M059J (cell line): ENCODE data around the gene SIGLEC1. TPM values are rescaled to one million over a fixed set of nuclear protein-coding genes. Genes with fewer than 3 reads are reported as not detected.

Source experiments
- DNase-seq: peaks from one replicate; pipeline ENCODE4 v3.0.0-alpha.2; 2012; ENCODE audit warnings: low read depth
- total RNA-seq: library from RNA; depleted of rRNA; stranded (reverse); fragments of >200 nt; shearing (Covaris generic); gene quantifications from 2 replicates; pipeline ENCODE4 v1.2.3, GENCODE V29; 2014; rRNA removed

Gene SIGLEC1
- total RNA-seq, result not detected in 2 replicates

DNA sequence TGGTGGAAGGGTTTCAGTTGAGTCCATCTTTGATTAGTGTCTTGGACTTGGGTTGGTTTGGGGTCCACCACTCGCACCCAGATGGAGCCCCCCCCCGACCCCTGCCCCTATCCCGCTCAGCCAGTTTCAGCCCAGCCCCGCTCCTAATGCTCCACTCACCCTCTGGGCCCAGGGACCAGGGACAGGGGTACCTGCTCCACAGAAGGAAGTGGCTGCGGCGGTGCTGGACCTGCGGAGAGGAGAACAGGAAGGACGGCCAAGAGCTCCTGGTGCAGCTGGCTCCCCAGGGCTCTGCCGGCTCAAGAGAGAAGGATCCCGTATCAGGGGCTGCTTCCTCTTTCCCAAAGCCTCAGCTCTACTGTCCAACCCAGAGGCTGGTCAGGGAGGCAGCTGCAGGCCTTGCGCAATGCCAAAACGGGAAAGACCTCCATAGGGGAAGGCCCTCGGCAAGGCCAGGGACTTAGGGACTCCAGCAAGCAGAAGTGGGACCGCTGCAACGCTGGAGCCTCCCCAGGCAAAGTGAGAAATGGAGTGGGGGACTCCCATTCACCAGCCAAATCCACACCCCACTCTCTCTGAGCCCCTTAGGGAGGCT, at the start of gene SIGLEC1:
TSS of gene SIGLEC1 (minus strand) at position 322 of the 595 bp plus-strand sequence. CDS start 5,472 bp downstream, outside the sequence.
- no peak for DNase-seq

DNA sequence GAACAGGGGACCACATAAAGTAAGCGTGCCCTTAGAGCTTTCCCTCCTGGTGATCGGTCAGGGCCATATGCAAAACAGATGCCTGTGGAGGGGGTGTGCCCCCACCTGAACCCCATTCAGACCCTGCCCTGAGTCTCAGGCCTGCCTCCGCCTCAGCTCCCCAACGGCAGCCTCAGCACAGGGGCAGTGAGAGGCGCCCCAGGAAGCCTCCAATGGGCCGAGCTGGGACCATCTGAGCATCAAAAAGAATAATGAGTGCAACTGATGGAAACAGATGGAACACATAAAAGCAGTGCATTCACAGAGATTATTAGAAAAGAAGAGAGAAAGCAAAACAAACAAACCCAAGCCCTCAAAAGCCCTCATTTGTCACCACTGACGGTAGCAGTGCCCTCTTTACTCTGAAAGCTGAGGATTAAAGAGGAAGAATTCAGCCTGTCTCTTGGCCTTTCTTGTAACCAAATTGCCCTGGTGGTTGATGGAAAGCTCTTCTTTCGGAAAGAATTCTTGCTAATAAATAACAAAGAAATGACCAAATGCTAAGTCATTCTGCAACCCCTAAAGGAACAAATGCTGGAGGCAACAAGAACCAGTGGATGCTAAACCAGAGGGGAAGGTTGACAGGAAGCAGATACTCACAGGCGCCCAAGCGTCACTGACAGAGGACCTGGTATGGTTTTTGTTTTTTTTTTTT, 48.4 kb upstream of the SIGLEC1 start:
- DNase-seq, result no peak

DNA sequence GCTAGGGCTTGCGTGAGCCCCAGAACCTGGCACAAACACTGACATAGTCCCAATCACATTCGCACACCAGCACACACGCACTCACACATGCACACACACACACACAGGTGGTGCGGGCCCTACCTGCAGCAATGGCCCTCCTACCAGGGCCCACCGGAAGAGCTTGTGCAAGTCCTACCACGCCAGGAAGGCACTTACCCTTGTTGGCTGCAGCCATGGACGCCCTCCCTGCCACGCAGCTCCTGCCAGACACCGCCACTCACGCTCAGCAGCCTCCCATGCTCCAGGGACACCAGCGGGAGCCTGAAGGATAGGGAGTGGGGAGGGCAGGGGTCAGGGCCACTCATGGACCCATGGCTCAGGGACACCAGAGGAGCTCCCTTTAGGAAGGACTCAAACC, 47.5 kb upstream of the SIGLEC1 start:
- DNase-seq, result no peak

DNA sequence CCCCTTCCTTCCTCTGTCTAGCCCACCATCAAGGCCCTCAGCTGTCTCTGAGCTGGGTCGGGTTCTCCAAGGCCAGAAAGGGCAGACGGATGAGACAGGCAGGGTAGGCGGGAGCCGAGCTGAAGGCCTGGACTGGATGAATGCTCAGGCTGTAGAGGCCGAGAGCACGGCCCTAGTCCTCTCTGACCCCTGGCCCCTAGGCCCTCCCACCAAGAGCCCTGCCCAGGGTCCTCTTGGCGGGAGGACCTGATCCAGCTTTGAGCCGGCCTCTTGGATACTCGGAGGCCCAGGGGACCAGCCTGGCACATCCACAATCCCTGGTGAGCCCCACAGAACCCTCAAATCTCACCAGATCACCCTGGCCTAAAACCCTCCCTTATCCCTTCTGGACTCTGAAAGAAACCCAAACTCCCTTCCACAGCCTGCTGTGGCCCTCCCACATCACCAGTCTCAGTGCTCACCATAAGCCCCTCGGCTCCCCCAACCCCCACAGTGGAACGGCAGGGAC, 47.0 kb upstream of the SIGLEC1 start:
- no peak for DNase-seq

DNA sequence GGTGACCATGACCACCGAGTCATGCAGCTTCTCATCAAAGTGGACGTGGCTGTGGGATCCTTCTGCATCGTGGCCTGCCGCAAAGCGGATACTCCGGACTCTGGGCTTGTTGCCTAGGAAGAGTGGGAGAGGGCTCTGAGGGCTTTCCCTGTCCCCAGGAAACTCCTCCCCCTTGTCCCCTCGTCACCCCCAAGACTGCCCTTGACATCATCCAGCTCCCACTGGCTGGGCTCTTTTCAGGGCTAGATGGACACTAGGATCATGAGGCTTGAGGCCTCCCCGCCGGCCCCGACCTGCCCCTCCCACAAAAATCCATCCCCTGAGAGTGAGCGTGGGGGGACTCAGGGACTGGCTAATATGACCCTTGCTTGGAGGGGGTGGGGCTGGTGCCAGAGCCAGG, 46.2 kb upstream of the SIGLEC1 start:
- no peak for DNase-seq

DNA sequence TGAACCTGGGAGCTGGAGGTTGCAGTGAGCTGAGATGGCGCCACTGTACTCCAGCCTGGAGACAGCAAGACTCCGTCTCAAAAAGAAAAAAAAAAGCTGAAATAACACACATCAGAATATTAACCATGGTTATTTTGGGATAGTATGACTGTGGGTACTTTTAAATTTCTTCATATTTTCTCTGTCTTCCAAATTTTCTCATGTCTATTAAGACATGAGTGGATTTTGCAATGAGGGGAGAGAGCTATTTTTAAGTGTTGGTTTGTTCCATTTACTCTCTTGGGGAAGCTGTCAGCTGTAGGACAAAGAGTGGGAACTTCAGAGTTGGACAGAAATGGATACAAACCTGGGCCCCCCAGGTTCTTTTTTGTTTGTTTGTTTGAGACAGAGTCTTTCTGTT, 44.9 kb upstream of the SIGLEC1 start:
- DNase-seq, result no peak

DNA sequence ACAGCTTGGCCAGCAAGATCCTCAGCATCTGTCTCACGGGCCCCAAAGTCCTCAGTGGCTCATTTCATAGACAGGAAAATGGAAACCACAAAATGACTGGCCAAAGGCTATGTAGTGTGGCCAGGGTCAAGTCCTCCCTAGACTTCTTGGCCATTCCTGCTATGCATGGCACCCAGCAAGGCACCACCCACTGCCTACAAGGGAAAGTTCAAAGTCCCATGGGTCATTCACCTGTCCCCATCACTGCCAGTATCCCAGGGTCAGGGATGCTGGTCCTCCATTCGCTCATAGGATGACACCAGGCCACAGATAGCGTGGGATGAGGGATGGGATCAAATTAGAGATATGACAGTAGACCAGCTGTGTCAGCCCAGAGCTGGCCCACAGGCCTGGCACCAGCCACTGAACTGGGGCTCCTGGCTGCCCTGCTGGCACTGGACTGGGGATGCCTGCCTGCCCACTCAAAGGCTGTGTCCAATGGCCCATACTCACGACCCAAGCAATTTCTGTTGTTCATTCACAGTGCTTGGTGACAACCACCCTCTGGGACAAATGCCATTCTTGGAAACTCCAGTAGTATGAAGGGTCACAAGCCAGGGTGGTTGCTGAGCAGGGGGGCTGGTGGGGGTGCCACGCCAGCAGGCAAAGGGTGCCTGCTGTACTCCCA, 43.5 kb upstream of the SIGLEC1 start:
- no peak for DNase-seq

DNA sequence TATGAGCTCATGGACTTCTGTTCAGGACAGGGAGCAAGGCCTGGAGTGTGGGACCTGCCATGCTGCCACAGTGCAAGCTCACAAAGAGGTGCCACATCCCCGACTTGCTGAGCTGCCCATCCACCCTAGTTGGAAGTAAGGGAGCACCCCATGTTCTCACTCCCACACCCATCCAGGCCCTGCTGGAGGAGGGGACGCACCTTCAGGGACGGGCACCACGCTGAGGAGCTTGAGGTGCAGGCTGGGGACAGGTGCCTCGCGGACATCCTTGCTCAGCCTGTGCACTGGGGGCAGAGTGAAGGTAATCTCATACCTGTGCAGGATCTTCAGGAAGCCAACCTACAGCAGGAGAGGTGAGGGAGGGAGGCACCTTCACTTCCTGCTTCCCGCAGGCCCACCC, 42.9 kb upstream of the SIGLEC1 start:
- no peak for DNase-seq

DNA sequence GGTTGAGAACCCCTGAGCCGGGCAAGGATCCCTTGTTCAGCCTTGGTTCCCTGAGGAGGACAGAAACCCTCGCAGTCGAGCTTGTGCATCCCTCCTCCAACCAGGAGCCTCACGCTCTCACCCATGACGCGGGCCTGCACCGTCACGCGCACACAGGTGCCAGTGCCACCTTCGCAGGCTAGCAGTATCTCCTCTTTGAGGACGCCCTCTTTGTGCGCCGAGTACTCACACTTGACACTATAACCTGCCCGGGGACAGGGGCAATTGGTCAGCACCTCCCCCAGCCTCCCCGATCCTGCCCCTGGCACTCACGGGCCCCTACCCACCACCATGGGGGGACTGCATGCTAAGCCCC, 41.9 kb upstream of the SIGLEC1 start:
- DNase-seq, result no peak

DNA sequence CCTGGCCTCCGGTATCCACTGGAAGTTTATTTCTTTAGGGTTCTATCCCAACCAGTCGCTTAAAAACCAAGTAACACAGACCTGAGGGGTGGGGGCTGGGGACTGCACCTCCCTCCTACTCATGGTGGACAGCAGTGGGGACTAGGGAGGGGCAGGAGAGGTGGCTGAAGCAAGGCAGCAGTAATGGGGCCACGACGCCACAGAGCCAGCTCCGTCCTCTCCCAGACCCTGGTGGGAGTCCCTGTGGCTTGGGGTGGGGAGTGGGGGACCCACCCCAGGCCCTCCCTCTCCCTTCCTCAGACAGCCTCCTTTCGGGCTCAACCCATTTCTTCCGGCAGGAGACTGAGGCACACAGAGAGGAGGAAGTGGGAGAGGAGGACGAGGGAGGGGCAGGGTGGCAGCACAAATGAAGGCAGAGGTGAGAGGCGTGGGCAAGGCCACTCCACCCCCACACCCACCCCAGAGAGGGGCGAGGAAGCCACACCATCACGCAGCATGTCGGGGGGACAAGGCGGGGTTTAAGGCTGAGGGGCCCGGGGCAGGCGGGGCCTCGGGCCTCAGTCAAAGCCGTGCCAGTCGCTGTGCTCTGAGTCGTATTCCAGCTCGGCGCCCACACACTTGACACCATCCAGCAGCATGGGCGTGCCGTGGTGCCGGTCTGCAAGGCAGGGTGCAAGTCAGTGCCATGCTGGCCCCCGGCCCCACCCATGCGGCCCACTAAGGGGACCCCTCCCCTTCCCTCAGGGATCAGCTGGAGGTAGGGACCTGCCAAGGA, 41.3 kb upstream of the SIGLEC1 start:
- DNase-seq, result no peak

DNA sequence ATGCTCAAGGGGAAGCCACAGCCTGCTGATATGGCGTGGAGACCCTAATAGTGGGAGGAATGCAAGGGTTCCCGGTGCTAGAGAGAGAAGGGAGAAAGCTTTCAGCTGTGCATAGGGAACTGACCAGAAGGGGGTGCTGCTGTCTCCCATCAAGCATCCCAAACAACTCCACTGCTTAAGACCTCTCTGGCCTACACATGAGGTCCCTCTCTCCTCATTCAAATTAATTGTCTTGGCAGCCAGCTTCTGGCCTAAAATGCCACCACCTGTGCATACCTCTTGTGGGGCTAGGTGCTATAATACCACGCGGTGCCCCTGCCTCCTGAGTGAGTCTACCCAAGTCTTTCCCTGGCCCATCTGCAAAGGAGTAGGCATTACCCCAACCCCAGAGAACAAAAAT, 40.7 kb upstream of the SIGLEC1 start:
- peak; percentile 63 for DNase-seq

DNA sequence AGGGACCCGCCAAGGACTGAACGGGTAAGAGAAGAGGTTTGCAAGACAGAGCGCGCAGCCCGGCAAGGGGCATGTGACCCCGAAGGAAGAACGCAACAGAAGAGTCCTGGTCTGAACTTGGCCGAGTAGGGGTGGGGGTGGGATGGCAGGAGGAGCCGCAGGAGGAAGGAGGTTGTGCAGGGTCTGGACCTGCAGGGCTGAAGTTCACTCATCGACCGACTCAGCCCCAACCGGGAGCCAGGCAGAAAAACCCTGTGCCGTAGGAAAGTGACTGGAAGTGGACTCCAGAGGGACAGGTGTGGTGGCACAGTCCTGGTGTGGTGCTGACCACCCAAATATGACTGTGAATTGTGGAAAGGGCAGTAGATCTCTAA, 40.0 kb upstream of the SIGLEC1 start:
- no peak for DNase-seq

DNA sequence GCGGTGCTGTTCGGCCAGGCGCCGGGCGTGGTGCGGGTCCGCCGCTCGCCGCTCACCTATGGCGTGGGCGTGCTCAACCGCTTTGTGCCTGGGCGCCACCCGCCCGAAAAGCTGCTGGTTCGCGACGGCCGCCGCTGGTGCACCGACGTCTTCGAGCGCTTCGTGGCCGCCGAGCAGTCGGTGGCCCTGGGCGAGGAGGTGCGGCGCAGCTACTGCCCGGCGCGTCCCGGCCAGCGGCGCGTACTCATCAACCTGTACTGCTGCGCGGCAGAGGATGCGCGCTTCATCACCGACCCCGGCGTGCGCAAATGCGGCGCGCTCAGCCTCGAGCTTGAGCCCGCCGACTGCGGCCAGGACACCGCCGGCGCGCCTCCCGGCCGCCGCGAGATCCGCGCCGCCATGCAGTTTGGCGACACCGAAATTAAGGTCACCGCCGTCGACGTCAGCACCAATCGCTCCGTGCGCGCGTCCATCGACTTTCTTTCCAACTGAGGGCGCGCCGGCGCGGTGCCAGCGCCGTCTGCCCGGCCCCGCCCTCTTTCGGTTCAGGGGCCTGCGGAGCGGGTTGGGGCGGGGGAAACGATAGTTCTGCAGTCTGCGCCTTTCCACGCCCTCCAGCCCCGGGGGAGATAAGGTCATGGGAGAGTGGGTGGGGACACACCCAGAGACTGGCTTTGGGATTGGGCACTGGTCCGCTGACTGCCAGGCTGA, 39.4 kb upstream of the SIGLEC1 start:
- no peak for DNase-seq

DNA sequence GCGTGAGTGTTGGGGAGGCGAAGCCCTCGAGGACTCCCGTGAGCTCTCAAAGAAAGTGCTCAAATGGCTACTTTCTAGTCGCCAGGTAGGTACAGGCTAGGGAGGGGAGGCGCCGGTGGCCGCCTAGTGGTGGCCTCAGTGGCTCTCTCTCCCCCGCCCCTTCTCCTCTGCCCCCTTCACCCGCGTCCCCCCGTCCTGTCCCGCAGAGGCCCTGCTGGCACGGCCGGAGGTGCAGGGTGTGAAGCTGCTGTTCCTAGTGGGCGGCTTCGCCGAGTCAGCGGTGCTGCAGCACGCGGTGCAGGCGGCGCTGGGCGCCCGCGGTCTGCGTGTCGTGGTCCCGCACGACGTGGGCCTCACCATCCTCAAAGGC, 38.9 kb upstream of the SIGLEC1 start:
- no peak for DNase-seq

DNA sequence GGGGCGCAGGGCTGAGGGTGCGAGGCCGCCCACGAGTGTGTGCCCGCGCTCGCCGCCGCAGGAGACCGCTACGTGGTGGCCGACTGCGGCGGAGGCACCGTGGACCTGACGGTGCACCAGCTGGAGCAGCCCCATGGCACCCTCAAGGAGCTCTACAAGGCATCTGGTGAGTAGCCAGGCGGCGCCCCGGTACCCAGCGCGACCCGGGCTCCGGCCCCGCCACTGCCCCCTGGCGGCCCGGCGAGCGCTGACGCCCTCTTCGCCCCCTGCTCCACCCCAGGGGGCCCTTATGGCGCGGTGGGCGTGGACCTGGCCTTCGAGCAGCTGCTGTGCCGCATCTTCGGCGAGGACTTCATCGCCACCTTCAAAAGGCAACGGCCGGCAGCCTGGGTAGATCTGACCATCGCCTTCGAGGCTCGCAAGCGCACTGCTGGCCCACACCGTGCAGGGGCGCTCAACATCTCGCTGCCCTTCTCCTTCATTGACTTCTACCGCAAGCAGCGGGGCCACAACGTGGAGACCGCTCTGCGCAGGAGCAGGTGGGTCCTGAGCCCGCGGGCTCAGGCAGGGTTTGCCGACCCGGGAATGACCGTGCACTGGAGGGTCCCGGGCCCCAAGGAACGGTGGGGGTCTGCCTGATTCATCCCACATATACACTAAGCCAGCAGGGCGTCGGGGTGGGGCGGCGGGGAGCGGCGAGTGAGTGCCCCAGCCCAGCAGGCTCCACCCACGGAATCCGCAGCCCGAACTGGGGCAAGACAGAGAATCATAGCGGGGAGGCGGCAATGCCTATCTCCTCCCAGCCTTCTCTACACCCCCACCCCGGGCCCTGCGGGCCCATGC, 37.5 kb upstream of the SIGLEC1 start:
- DNase-seq, result peak; percentile 62

DNA sequence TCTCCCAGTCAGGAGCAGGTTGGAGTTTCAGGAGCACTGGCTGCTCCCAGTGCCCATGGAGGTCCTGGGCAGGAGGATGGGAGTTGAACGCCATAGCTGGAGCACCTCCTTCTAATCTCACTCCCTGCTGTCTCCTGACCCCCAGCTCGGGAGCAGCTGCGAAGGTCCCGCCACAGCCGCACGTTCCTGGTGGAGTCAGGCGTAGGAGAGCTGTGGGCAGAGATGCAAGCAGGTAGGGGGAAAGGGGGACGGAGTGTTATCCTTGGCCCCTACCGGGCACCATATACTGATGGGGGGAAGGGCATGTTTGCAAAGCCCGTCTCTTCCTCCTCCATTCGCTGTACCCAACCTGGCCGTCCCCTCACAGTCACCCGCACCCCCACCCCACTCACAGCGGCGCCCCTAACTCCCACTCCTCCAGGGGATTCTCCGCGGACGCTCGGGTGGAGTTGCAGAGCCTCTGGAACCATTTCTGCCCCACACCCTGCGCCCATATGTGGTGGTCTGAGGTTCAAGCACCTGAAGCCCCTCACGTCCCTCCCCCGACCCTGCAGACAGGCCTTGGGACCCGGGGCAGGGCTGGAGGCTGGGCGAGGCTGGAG, 36.8 kb upstream of the SIGLEC1 start:
- no peak for DNase-seq

DNA sequence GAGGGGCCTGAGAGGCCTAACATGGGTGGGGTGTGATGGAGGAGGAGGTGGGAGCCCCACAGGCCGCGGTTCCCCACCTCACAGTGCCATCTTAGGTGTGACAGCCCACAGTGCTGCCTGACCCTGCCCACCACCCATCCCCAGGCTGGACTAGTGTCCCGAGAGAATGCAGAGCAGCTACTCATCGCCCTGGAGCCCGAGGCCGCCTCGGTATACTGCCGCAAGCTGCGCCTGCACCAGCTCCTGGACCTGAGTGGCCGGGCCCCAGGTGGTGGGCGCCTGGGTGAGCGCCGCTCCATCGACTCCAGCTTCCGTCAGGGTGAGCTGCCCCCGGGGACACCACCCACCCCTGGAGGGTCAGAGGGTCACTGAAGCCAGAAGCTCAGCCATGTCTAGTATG, 35.7 kb upstream of the SIGLEC1 start:
- DNase-seq, result no peak

DNA sequence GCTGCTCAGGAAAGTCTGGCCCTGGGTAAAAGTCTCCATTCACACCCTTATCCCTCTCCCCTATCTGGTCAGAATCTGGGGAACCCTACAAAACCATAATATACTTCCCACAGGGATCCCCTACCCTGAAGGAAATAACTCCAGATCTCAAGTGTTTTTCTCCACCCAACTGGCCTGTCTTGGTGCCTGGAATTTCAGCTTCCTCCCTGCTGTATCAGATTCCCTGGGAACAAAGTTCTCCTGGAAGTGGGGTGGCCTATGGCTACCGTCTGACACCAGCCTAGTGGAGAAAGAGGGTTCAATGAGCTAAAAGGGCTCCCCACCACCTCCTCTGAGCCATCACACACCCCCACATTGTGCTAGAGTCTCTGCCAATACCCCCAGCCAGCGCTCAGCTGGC, 35.1 kb upstream of the SIGLEC1 start:
- no peak for DNase-seq

DNA sequence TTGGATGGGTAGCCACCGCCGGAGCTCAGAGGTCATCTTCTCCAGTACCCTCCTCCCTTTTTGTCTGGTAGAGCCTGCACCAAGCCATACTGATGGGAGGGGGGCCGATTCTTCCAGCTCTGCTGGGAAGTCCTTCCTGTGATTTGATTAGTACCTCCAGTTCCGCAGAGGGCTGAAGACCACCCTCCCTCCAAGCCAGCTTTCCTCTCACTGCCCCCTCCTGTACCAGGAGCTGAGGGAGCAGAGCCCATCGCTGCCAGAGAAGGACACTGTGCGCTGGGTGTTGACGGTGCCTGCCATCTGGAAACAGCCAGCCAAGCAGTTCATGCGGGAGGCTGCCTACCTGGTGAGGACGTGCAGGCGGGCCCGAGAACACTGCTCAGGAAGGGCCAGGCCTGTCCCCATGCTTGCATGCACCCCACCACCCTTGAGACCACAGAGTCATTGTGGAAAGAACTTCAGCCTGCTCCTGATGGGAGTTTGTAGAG, 33.3 kb upstream of the SIGLEC1 start:
- no peak for DNase-seq
